Naive B cell (primary cell): ENCODE measurements around the gene SLC25A41. TPM values are rescaled to one million over a fixed set of nuclear protein-coding genes. Genes with fewer than 3 reads are reported as not detected.
"Not testable (repeated sequence)": the region's sequence is repeated elsewhere in the genome, so short reads cannot be mapped to it uniquely, and the experiment has no call there.

Source experiments
- ATAC-seq, 2 donors: fragments of 150-1000 bp; cut with Tn5 transposase; 2 replicates each; pipeline ENCODE4 v1.10.0; 2021; ENCODE audit warnings: low read depth in 2 of 2, mild to moderate bottlenecking in 2 of 2, moderate library complexity in 2 of 2
- DNase-seq: peaks from one replicate; pipeline ENCODE4 v3.0.0; 2022
- H3K27ac Mint-ChIP-seq, 6 donors: one replicate each; pipeline ENCODE4 v1.8.0; 2020 to 2022; ENCODE audit warnings: mild to moderate bottlenecking in 6 of 6, mixed read lengths in 6 of 6, moderate library complexity in 5 of 6, inconsistent platforms in 2 of 6
- H3K27me3 Mint-ChIP-seq, 3 donors: one replicate each; pipeline ENCODE4 v1.8.0; 2021 to 2022; ENCODE audit warnings: mixed read lengths in 3 of 3, mild to moderate bottlenecking in 1 of 3
- H3K36me3 Mint-ChIP-seq, 2 donors: one replicate each; pipeline ENCODE4 v1.8.0; 2020 to 2022; ENCODE audit warnings: mixed read lengths in 2 of 2, inconsistent platforms in 1 of 2, mild to moderate bottlenecking in 1 of 2
- H3K4me1 Mint-ChIP-seq, 3 donors: one replicate each; pipeline ENCODE4 v1.8.0; 2020 to 2022; ENCODE audit warnings: mixed read lengths in 3 of 3, inconsistent platforms in 1 of 3, mild to moderate bottlenecking in 1 of 3, moderate library complexity in 1 of 3
- H3K4me3 Mint-ChIP-seq, 8 donors: one replicate each; pipeline ENCODE4 v1.8.0; 2020 to 2022; ENCODE audit warnings: mild to moderate bottlenecking in 8 of 8, mixed read lengths in 8 of 8, moderate library complexity in 8 of 8, inconsistent platforms in 2 of 8
- H3K9me3 Mint-ChIP-seq, 7 donors: one replicate each; pipeline ENCODE4 v1.8.0; 2020 to 2022; ENCODE audit warnings: mixed read lengths in 7 of 7, mild to moderate bottlenecking in 5 of 7, inconsistent platforms in 2 of 7, moderate library complexity in 1 of 7
- polyA plus RNA-seq, 6 donors: library from polyadenylated mRNA; unstranded; fragments of 300-500 nt; fragmentation: Illumina TruSeq; gene quantifications; one replicate each; pipeline ENCODE4 v1.2.3, GENCODE V29; 2021; ENCODE audit warnings: low read depth in 6 of 6

Gene SLC25A41
- polyA plus RNA-seq, 6 donors from 2014 or later, result not detected

- H3K27ac Mint-ChIP-seq, result peak overlapping the region in 1 of 6 donors; percentile 73
- DNase-seq (no peak), ATAC-seq (no peak)
- peaks cover 0 to 2% (median 0%) of the 10 kb centered on the region in 7 donors for H3K9me3 Mint-ChIP-seq
- H3K4me3 Mint-ChIP-seq, result peak overlapping the region in 1 of 8 donors; percentile 2
- no peaks in the 10 kb centered on the region for H3K36me3 Mint-ChIP-seq
- H3K27me3 Mint-ChIP-seq, result peaks cover 0 to 15% (median 8%) of the 10 kb centered on the region in 3 donors
- H3K4me1 Mint-ChIP-seq, result peaks cover 0 to 9% (median 5%) of the 10 kb centered on the region in 3 donors
These were observed 1.7 kb downstream of the SLC25A41 start for GRCh38 chr19:6431891-6432290.

- DNase-seq, result no peak
These were observed 3.9 kb downstream of the SLC25A41 start for GRCh38 chr19:6429419-6430221.

DNA sequence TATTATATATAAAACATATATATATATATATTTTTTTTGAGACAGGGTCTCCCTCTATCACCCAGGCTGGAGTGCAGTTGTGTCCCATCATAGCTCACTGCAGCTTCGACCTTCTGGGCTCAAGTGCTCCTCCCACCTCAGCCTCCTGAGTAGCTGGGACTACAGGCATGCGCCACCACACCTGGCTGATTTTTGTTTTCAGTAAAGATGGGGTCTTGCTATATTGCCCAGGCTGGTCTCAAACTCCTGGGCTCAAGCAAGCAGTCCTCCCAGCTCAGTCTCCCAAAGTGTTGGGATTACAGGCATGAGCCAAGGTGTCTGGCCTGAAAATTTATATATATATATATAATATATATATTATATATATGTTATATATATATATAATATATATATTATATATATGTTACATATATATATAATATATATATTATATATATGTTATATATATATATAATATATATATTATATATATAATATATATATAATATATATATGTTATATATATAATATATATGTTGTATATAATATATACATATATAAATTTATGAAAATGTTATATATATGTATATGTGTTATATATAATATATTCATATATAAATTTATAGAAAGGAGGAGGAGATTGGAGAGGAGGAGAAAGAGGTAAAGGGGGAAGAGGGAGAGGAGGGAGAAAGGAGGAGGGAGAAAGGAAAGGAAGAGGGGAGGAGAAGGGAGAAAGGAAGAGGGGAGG is 4.7 kb downstream of the SLC25A41 start:
- not testable (repeated sequence) for H3K36me3 Mint-ChIP-seq, ATAC-seq, H3K4me3 Mint-ChIP-seq, DNase-seq, H3K27ac Mint-ChIP-seq, H3K9me3 Mint-ChIP-seq
- H3K4me1 Mint-ChIP-seq, result peaks cover 10 to 21% (median 14%) of the 10 kb centered on the region in 3 donors
- peaks cover 0 to 15% (median 8%) of the 10 kb centered on the region in 3 donors for H3K27me3 Mint-ChIP-seq

More at GRCh38 chr19:6429419-6430221, 3.9 kb downstream of the SLC25A41 start:
- Mint-ChIP-seq H3K9me3 (peaks cover 0 to 4% (median 0%) of the 10 kb centered on the region in 7 donors), H3K4me3 (no peak overlapping the region), H3K27ac (no peak overlapping the region), H3K4me1 (peaks cover 10 to 20% (median 14%) of the 10 kb centered on the region in 3 donors), H3K36me3 (no peaks in the 10 kb centered on the region), H3K27me3 (peaks cover 0 to 15% (median 8%) of the 10 kb centered on the region in 3 donors)
- no peak for ATAC-seq

DNA sequence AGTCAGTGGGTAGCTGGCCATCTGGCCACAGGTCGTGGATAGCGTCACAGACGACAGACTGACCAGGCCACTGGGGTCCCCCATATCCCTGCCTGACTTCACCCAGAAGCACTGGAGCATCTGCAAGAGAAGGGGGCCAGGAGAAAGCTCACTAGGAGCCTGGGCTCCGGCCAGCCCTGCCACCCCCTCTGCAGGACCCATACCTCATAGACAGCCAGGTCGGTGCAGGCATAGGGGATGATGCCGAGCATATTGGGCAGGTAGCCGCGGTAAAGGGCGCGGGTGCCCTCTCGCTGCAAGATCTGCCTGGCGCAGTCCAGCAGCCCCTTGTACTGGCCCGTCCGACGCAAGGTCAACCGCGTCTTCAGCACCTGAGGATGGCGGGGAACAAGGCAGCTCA is 6.4 kb downstream of the SLC25A41 start:
- Mint-ChIP-seq H3K9me3 (peaks cover 0 to 4% (median 0%) of the 10 kb centered on the region in 7 donors), H3K4me1 (peaks cover 27 to 38% (median 31%) of the 10 kb centered on the region in 3 donors), H3K36me3 (no peaks in the 10 kb centered on the region), H3K27me3 (peaks cover 0 to 15% (median 8%) of the 10 kb centered on the region in 3 donors), H3K27ac (no peak overlapping the region), H3K4me3 (no peak overlapping the region)
- no peak for ATAC-seq
- no peak for DNase-seq

DNA sequence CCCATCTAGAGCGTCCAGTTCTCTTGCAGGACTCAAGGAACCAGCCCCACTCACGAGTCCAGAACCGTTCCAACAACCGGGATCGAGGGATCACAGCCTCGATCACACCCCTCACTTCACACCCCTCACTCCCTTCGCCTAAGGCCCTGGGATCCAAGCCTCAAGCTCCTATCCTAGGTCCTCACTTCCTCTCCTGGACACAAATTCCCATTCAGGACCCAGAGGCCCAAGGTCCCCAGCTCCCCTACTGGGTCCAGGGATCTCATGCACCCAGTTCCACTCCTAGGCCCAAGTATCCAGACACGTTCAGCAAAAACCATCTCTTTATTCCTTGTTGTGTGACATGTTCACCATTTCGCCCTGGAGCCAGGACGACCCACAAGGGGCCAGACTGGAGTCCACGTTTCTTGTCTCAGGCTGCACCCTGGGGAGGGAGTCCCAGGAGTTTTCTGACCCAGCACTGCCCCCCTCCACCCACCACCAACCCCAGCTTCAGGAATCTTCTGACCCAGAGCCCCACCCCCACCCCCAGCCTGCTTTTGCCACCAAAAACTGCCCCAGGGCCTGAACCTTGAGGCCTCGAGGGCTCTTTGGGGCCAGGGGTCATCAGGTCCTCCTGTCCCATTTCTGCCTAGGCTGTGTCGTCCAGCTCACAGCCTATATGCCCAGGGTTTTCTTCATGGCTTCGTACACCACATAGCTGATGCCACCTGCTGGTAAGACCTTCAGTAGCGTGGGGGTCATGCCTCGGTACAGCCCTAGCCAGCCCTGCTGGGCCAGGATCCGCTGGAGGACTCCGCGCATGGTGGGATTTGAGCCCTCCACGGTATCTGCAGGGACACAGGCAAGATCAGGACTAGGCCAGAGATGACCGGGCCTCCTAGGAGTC is 7.6 kb downstream of the SLC25A41 start:
- ATAC-seq (no peak), DNase-seq (no peak)
- H3K9me3 Mint-ChIP-seq, result peaks cover 0 to 4% (median 0%) of the 10 kb centered on the region in 7 donors
- no peaks in the 10 kb centered on the region for H3K36me3 Mint-ChIP-seq
- H3K4me1 Mint-ChIP-seq, result peaks cover 35 to 39% (median 37%) of the 10 kb centered on the region in 3 donors
- peaks cover 0 to 6% (median 0%) of the 10 kb centered on the region in 3 donors for H3K27me3 Mint-ChIP-seq
- H3K27ac Mint-ChIP-seq, result peak overlapping the region; percentile 76 to 99 (median 89)
- peak overlapping the region in 7 of 8 donors; percentile 56 to 94 (median 86) for H3K4me3 Mint-ChIP-seq

GRCh38 chr19:6424939-6425731 is 8.4 kb downstream of the SLC25A41 start:
- peaks cover 0 to 6% (median 0%) of the 10 kb centered on the region in 3 donors for H3K27me3 Mint-ChIP-seq
- H3K4me1 Mint-ChIP-seq, result peaks cover 35 to 39% (median 37%) of the 10 kb centered on the region in 3 donors
- ATAC-seq (peak; percentile 82 to 85), DNase-seq (peak; percentile 99)
- H3K36me3 Mint-ChIP-seq, result no peaks in the 10 kb centered on the region
- peak overlapping the region; percentile 76 to 99 (median 89) for H3K27ac Mint-ChIP-seq
- H3K4me3 Mint-ChIP-seq, result peak overlapping the region; percentile 56 to 94 (median 86)
- peaks cover 0 to 4% (median 0%) of the 10 kb centered on the region in 7 donors for H3K9me3 Mint-ChIP-seq

- H3K9me3 Mint-ChIP-seq, result peaks cover 0 to 4% (median 0%) of the 10 kb centered on the region in 7 donors
- H3K4me1 Mint-ChIP-seq, result peaks cover 31 to 37% (median 35%) of the 10 kb centered on the region in 3 donors
- peak within 1 kb of the TSS; percentile 79 to 99 (median 89) for H3K27ac Mint-ChIP-seq
- ATAC-seq (no peak), DNase-seq (peak; percentile 16)
- H3K36me3 Mint-ChIP-seq, result no peaks in the 10 kb centered on the region
- H3K27me3 Mint-ChIP-seq, result peaks cover 0 to 6% (median 0%) of the 10 kb centered on the region in 3 donors
- H3K4me3 Mint-ChIP-seq, result peak within 1 kb of the TSS; percentile 56 to 94 (median 88)
These were observed 9.2 kb downstream of the SLC25A41 start, which contains the start of gene KHSRP for GRCh38 chr19:6424195-6424938. Gene KHSRP, minus strand, starts transcription at chr19:6424811. Its CDS starts 110 bp downstream, at chr19:6424701.

DNA sequence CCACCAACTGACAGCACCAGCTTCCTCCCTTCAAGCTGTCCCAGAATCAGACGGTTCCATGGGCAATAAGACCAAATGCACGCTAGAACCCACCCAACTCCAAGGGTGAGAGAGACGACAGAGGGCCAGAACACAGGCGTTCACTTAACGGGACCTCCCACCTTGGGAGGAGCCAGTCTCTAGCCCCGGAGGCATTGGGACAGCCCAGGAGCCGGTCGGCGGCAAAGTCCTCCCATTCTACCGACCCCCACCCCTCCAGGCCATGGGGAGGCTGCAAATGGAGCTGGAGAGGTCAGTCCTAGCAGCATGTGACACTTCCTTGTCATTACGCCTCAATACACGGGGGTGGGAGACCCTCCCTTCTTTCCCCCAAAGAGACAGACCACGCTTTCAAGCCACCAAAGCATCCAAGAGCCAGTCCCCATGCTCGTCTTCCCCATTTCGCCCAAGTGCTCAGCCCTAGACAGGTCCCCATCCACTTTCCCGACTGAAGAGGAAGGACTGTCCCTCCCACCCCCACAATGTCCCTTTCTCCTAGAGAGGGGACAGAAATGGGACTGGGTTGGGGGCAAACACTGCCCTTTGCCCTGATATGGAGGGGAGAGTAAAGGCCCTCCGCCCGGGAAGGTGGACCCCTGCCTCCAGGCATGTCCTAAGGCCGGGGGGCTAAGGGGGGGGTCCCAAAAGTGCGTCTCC is 9.9 kb downstream of the SLC25A41 start:
- H3K4me3 Mint-ChIP-seq, result peak overlapping the region; percentile 56 to 92 (median 86)
- no peaks in the 10 kb centered on the region for H3K36me3 Mint-ChIP-seq
- H3K4me1 Mint-ChIP-seq, result peaks cover 30 to 37% (median 34%) of the 10 kb centered on the region in 3 donors
- peaks cover 0 to 4% (median 0%) of the 10 kb centered on the region in 7 donors for H3K9me3 Mint-ChIP-seq
- peaks cover 0 to 6% (median 0%) of the 10 kb centered on the region in 3 donors for H3K27me3 Mint-ChIP-seq
- ATAC-seq (no peak), DNase-seq (no peak)
- H3K27ac Mint-ChIP-seq, result peak overlapping the region in 5 of 6 donors; percentile 67 to 85 (median 79)

- Mint-ChIP-seq H3K9me3 (peaks cover 0 to 4% (median 0%) of the 10 kb centered on the region in 7 donors), H3K27ac (peak overlapping the region in 3 of 6 donors; percentile 50 to 64 (median 51)), H3K4me1 (peaks cover 28 to 37% (median 34%) of the 10 kb centered on the region in 3 donors), H3K4me3 (peak overlapping the region in 4 of 8 donors; percentile 12 to 88 (median 45)), H3K36me3 (no peaks in the 10 kb centered on the region), H3K27me3 (no peaks in the 10 kb centered on the region)
- DNase-seq (no peak), ATAC-seq (no peak)
These were observed 12.2 kb downstream of the SLC25A41 start for GRCh38 chr19:6421075-6422014.

- H3K4me3 Mint-ChIP-seq, result peak overlapping the region in 1 of 8 donors; percentile 41
- H3K9me3 Mint-ChIP-seq, result no peaks in the 10 kb centered on the region
- no peak for DNase-seq
- no peaks in the 10 kb centered on the region for H3K36me3 Mint-ChIP-seq
- ATAC-seq, result no peak
- peaks cover 15 to 23% (median 22%) of the 10 kb centered on the region in 3 donors for H3K4me1 Mint-ChIP-seq
- no peaks in the 10 kb centered on the region for H3K27me3 Mint-ChIP-seq
- no peak overlapping the region for H3K27ac Mint-ChIP-seq
These were observed 15.0 kb downstream of the SLC25A41 start for GRCh38 chr19:6418562-6418932.
